ENCODE results near the gene FOXP1.
A peak's percentile ranks its signal among the peaks of the same experiment; 100 is the strongest.

The FOXP1 gene

DNA sequence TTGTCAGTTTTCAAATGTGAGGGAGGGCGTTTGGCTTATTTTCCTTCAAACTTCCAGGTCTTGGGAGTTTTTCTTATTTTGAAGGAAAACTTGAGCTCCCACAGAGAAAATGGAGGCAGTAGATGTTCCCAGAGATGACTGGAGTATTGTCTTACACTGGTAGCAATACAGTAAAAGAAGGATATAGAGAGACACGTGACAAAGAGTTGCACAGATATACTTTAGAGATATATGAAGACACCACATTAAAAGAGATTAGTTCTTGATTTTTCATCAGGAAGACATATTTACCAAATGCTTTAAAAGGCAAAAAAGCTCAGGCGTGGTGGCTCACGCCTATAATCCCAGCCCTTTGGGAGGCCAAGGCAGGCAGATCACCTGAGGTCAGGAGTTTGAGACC lies 490.9 kb downstream of the FOXP1 start:
- no peak for DNase-seq (ENCODE audit: low read depth in 2 of 2)
- no peak for TF ChIP-seq CTCF (IDR thresholded peaks at IDR 0.05; ENCODE audit: low read depth, low read length)
- H3K4me3 ChIP-seq (replicated peaks in 1 of 2; ENCODE audit: low read depth in 2 of 2, low read length in 2 of 2) = no peak overlapping the region

DNA sequence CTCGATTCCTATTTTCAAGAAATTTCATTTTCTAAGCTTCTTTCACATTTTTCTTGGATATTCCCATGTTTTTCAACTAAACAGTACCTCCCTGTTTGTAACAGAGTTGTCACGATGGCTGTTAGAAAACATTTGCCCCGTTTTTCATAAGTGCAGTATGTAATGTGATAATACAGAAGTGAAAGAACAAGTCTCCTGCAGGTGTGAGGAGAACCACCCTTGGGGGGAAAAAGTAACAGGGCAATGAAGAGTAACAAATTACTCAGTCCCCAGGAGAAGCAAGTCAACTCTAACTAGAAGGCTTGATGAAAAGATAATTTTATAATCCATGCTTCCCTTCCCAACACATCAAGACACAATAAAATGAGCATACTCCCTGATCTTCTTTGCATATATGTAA lies 493.3 kb downstream of the FOXP1 start:
- DNase-seq (ENCODE audit: low read depth in 2 of 2) = no peak
- H3K4me3 ChIP-seq (replicated peaks in 1 of 2; ENCODE audit: low read depth in 2 of 2, low read length in 2 of 2) = no peak overlapping the region
- no peak for TF ChIP-seq CTCF (IDR thresholded peaks at IDR 0.05; ENCODE audit: low read depth, low read length)

DNA sequence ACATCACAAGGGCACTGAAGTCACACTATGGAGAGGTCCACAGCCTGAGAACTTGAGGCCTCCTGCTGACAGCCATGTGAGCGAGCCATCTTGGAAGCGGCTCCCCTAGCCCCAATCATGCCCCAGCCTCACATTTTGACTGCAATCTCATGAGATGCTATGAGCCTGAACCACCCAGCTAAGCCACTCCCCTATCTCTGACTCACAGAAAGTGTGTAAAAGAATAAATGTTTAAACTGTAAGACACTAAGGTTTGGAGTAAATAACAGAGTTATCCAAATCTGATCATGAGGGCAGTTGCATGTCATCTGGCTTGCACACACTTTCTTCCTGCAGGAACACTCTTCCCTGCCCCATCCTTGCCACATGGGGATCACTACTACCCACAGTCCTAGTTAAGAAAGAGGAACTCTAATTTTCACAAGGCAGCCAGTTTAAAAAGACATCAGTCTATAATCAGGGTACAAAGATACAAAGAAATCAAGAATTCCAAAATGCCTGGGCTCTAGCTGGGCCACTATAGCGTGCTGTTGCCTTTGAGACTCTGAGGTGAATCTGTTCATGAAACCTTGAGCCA lies 494.2 kb downstream of the FOXP1 start:
- TF ChIP-seq CTCF (IDR thresholded peaks at IDR 0.05; ENCODE audit: low read depth, low read length) = no peak
- DNase-seq (ENCODE audit: low read depth in 2 of 2) = peak in 1 of 2 donors; percentile 29
- no peak overlapping the region for H3K4me3 ChIP-seq (replicated peaks in 1 of 2; ENCODE audit: low read depth in 2 of 2, low read length in 2 of 2)

- no peak for TF ChIP-seq CTCF (IDR thresholded peaks at IDR 0.05; ENCODE audit: low read depth, low read length)
- H3K4me3 ChIP-seq (replicated peaks in 1 of 2; ENCODE audit: low read depth in 2 of 2, low read length in 2 of 2) = no peak overlapping the region
- no peak for DNase-seq (ENCODE audit: low read depth in 2 of 2)
Observed at GRCh38 chr3:71088742-71089141, 494.8 kb downstream of the FOXP1 start.

GRCh38 chr3:71088019-71088708 lies 495.4 kb downstream of the FOXP1 start:
- H3K4me3 ChIP-seq (replicated peaks in 1 of 2; ENCODE audit: low read depth in 2 of 2, low read length in 2 of 2) = no peak overlapping the region
- TF ChIP-seq CTCF (IDR thresholded peaks at IDR 0.05; ENCODE audit: low read depth, low read length) = no peak
- DNase-seq (ENCODE audit: low read depth in 2 of 2) = peak in 1 of 2 donors; percentile 41

- H3K4me3 ChIP-seq (replicated peaks in 1 of 2; ENCODE audit: low read depth in 2 of 2, low read length in 2 of 2) = no peak overlapping the region
- TF ChIP-seq CTCF (IDR thresholded peaks at IDR 0.05; ENCODE audit: low read depth, low read length) = no peak
- peak; percentile 39 to 94 for DNase-seq (ENCODE audit: low read depth in 2 of 2)
Observed at GRCh38 chr3:71087143-71088018, 496.1 kb downstream of the FOXP1 start.

All from cardiac fibroblast (primary cell).